Suppressor macrophage treated with lipopolysaccharide for 1 hour (primary cell): ENCODE data around the gene RBPJL.
A peak's percentile ranks its signal among the peaks of the same experiment; 100 is the strongest.
"Not testable (repeated sequence)": the region's sequence is repeated elsewhere in the genome, so short reads cannot be mapped to it uniquely, and the experiment has no call there.

Source experiments
- DNase-seq, 3 donors: peaks; one replicate each; pipeline ENCODE4 v3.0.0-alpha.2; 2020 to 2022

RBPJL gene

GRCh38 chr20:45344168-45344860 is 37.7 kb downstream of the RBPJL start:
- peak; percentile 86 to 92 (median 92) for DNase-seq

GRCh38 chr20:45345104-45345936 is 38.7 kb downstream of the RBPJL start:
- DNase-seq = no peak

GRCh38 chr20:45346291-45346718 is 39.7 kb downstream of the RBPJL start:
- DNase-seq = peak in 1 of 3 donors; percentile 20

GRCh38 chr20:45346851-45347250 is 40.2 kb downstream of the RBPJL start:
- peak in 1 of 3 donors; percentile 14 for DNase-seq

GRCh38 chr20:45347297-45347935 is 40.8 kb downstream of the RBPJL start:
- DNase-seq = no peak

- peak; percentile 95 to 97 (median 96) for DNase-seq
Observed at GRCh38 chr20:45347936-45348778, 41.5 kb downstream of the RBPJL start, which contains the start of gene SDC4. SDC4 (minus strand) TSS chr20:45348424; CDS start chr20:45348384, 40 bp downstream.

- no peak for DNase-seq
Observed at GRCh38 chr20:45350217-45350616, 43.6 kb downstream of the RBPJL start.

- not testable (repeated sequence) for DNase-seq
Observed at GRCh38 chr20:45350795-45351194, 44.2 kb downstream of the RBPJL start.

GRCh38 chr20:45352729-45353128 is 46.1 kb downstream of the RBPJL start:
- DNase-seq = no peak

GRCh38 chr20:45353746-45354145 is 47.1 kb downstream of the RBPJL start:
- no peak for DNase-seq

- DNase-seq = no peak
Observed at GRCh38 chr20:45354423-45355208, 48.0 kb downstream of the RBPJL start.

- peak; percentile 79 to 87 (median 82) for DNase-seq
Observed at GRCh38 chr20:45355209-45356084, 48.8 kb downstream of the RBPJL start.

- DNase-seq = peak; percentile 93 to 96 (median 95)
Observed at GRCh38 chr20:45358282-45359068, 51.8 kb downstream of the RBPJL start.

GRCh38 chr20:45359069-45359405 is 52.4 kb downstream of the RBPJL start:
- DNase-seq = peak in 2 of 3 donors; percentile 39 to 48

GRCh38 chr20:45359406-45360148 is 52.9 kb downstream of the RBPJL start:
- no peak for DNase-seq

GRCh38 chr20:45361793-45362192 is 55.2 kb downstream of the RBPJL start:
- peak; percentile 56 to 80 (median 64) for DNase-seq

GRCh38 chr20:45362804-45363610 is 56.4 kb downstream of the RBPJL start, which contains the start of gene SYS1:
SYS1 (plus strand) TSS chr20:45363156; CDS start chr20:45363532, 376 bp downstream.
- DNase-seq = peak; percentile 98
